Brain microvascular endothelial cell (primary cell): ENCODE data around the gene SLC30A1.
"Not testable (repeated sequence)": the region's sequence is repeated elsewhere in the genome, so short reads cannot be mapped to it uniquely, and the experiment has no call there.

Source experiments
- DNase-seq: peaks from one replicate; pipeline ENCODE4 v3.0.0-alpha.2; 2020
- H3K27ac ChIP-seq: fragments of 250-450 bp; sonication (Bioruptor Pico); 2 replicates; pipeline ENCODE4 v1.5.1; 2020; ENCODE audit warnings: mild to moderate bottlenecking, moderate library complexity
- H3K27me3 ChIP-seq: fragments of 250-450 bp; sonication (Bioruptor Pico); replicated peaks from 2 replicates; pipeline ENCODE4 v1.5.1; 2020; ENCODE audit warnings: mild to moderate bottlenecking
- H3K36me3 ChIP-seq: fragments of 250-450 bp; sonication (Bioruptor Pico); replicated peaks from 2 replicates; pipeline ENCODE4 v1.5.1; 2020; ENCODE audit warnings: mild to moderate bottlenecking
- H3K4me3 ChIP-seq: 2 replicates; pipeline ENCODE4 v1.5.1; 2011; ENCODE audit warnings: low read depth, mild to moderate bottlenecking, control low read depth, low read length, moderate library complexity
- CTCF ChIP-seq: IDR thresholded peaks from 2 replicates; pipeline ENCODE4 v1.5.1; 2011; ENCODE audit warnings: low read depth, mild to moderate bottlenecking, moderate library complexity, low read length, control low read depth, inconsistent platforms; ENCODE audit errors: missing control alignments
- in situ Hi-C: cut with HindIII; loops from 2 replicates; pipeline ENCODE4 v1.10.0; 2017; ENCODE audit warnings: low sequenced_read_pairs, low pct_ligation_motif_present

Gene SLC30A1

GRCh38 chr1:211546543-211546942 is 32.4 kb downstream of the SLC30A1 start:
- H3K27me3 ChIP-seq = no peaks in the 10 kb centered on the region
- H3K27ac ChIP-seq = no peak overlapping the region
- DNase-seq = no peak
- H3K4me3 ChIP-seq = no peak overlapping the region
- in situ Hi-C loops = no loop called here
- no peak for TF ChIP-seq CTCF
- no peaks in the 10 kb centered on the region for H3K36me3 ChIP-seq

GRCh38 chr1:211543025-211543424 is 35.9 kb downstream of the SLC30A1 start:
- in situ Hi-C loops = no loop called here
- no peak for DNase-seq
- Histone ChIP-seq H3K27ac (no peak overlapping the region), H3K4me3 (no peak overlapping the region), H3K36me3 (no peaks in the 10 kb centered on the region), H3K27me3 (no peaks in the 10 kb centered on the region)
- TF ChIP-seq CTCF = no peak

- TF ChIP-seq CTCF = no peak
- Histone ChIP-seq H3K36me3 (no peaks in the 10 kb centered on the region), H3K27me3 (no peaks in the 10 kb centered on the region), H3K4me3 (no peak overlapping the region), H3K27ac (no peak overlapping the region)
- in situ Hi-C loops = no loop called here
- DNase-seq = no peak
Observed at GRCh38 chr1:211541720-211542477, 37.1 kb downstream of the SLC30A1 start.

- no peak for TF ChIP-seq CTCF
- no peaks in the 10 kb centered on the region for H3K27me3 ChIP-seq
- H3K4me3 ChIP-seq = no peak overlapping the region
- in situ Hi-C loops = no loop called here
- H3K27ac ChIP-seq = no peak overlapping the region
- DNase-seq = no peak
- no peaks in the 10 kb centered on the region for H3K36me3 ChIP-seq
Observed at GRCh38 chr1:211541278-211541677, 37.7 kb downstream of the SLC30A1 start.

- DNase-seq, H3K36me3 ChIP-seq, H3K27ac ChIP-seq, in situ Hi-C loops, H3K4me3 ChIP-seq, H3K27me3 ChIP-seq: not testable (repeated sequence)
Observed at GRCh38 chr1:211540824-211541223, 38.1 kb downstream of the SLC30A1 start.

GRCh38 chr1:211538287-211538686 is 40.7 kb downstream of the SLC30A1 start:
- in situ Hi-C loops = no loop called here
- Histone ChIP-seq H3K27ac (no peak overlapping the region), H3K4me3 (no peak overlapping the region), H3K36me3 (no peaks in the 10 kb centered on the region), H3K27me3 (no peaks in the 10 kb centered on the region)
- DNase-seq = no peak
- no peak for TF ChIP-seq CTCF
